GM18861 (cell line): ENCODE measurements around the gene ST3GAL2.
"Not testable (repeated sequence)": the region's sequence is repeated elsewhere in the genome, so short reads cannot be mapped to it uniquely, and the experiment has no call there.

ENCODE experiments used
- ATAC-seq: cut with Tn5 transposase; IDR thresholded peaks from one replicate; pipeline ENCODE4 v1.9.1; 2021; ENCODE audit not compliant: unreplicated experiment

The ST3GAL2 gene

GRCh38 chr16:70349783-70350182 lies 89.1 kb downstream of the ST3GAL2 start:
- ATAC-seq, result no peak

GRCh38 chr16:70348991-70349390 lies 89.9 kb downstream of the ST3GAL2 start:
- ATAC-seq, result no peak

DNA sequence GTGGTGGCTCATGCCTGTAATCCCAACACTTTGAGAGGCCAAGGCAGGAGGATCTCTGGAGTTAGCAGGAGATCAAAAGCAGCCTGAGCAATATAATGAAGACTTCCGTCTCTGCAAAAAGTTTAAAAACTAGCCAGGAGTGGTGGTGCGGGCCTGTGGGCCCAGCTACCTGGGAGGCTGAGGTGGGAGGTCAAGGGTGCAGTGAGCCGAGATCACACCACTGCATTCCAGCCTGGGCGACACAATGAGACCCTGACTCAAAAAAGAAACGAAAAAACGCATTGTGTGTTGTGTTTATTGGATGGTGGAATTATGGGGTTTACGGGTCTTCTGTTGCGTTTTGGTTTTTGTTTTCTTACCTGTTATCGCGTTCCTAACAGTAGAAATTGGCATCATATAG lies 93.1 kb downstream of the ST3GAL2 start:
- ATAC-seq, result no peak

DNA sequence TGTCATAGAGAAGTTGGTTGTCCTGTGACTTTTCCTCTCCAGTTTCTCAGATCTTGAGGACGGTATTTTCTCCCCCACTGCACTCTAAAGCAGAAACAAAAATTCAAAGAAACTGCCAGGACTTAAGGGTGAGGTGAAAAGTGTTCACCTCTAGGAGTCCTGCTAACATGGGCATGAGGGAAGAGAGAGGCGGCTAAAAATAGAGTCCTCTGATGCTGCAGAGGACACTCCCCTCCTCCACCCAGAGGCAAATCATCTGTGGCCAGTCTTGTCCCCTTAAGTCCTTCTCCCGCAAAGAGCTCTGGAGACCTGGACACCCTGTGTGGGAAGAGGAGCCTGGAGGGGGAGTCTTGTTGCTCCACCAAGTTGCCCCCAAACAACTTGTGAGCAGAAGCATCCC lies 96.9 kb downstream of the ST3GAL2 start:
- no peak for ATAC-seq

DNA sequence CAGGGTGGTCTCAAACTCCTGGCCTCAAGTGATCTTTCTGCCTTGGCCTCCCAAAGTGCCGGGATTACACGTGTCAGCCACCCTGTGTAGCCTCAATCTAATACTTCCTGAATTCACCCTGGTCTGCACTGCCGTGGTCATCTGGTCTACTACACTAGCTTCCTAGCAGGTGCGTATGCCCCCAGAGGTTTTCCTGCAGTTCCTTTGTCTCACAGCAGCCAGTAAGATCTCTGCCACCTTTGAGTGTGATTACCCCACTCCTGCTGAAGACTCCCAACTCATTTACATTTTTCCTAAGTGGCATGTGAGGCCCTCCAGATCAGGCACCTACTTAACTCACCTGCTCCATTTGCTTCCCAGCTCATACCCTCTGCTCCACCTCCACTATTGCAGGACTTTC lies 97.3 kb downstream of the ST3GAL2 start:
- ATAC-seq, result no peak

DNA sequence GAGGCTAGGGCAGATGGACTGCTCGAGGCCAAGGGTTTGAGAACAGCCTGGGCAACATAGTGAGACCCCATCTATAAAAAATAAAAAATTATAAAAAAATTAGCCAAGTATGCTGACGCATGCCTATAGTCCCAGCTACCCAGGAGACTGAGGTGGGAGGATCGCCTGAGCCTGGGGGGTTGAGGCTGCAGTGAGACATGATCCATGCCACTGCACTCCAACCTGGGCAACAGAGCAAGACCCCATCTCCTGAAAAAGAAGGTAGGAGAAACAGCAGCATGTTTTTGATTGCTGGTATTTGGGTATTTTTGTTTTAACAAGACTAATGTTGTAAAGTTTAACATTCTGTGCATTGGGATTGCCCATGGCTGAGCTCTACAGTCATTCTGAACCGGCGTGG lies 101.1 kb downstream of the ST3GAL2 start:
- ATAC-seq, result no peak

- not testable (repeated sequence) for ATAC-seq
These were observed 106.2 kb downstream of the ST3GAL2 start for GRCh38 chr16:70332728-70333127.

DNA sequence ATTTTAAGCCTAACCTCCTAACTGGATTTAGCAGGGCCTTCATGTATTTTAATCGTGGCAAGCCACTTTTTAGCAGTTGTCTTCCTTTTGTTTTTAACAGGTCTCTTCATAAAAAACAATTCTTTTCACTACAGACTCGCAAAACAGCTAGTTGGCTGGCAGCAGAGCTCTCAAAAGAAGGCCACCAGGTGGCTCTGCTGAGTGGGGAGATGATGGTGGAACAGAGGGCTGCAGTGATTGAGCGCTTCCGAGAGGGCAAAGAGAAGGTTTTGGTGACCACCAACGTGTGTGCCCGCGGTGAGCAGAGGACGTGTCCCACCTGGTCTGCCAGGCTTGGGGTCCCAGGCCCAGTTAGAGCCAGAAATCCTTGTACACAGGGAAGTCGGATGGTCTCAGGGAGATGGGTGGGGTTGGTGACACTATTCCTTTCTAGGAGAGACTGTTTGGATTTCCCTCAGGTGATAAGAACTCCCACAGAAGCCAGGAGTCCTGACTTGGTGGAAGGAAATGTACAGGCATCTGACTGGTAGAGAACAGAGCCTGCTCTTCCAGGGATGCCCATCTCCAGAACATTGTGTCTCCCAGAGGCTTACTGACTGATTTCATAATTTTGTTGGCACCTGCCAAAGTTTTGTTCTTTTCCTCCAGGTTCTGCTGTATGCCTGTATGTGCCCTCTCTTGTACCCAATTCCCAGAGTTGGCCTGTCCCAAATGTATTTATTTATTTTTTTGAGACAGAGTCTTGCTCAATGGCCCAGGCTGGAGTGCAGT lies 107.1 kb downstream of the ST3GAL2 start:
- no peak for ATAC-seq

GRCh38 chr16:70331091-70331490 lies 107.8 kb downstream of the ST3GAL2 start:
- ATAC-seq, result no peak
